HS-27A (cell line): ENCODE data around the gene NPY4R2.
"Not testable (repeated sequence)": the region's sequence is repeated elsewhere in the genome, so short reads cannot be mapped to it uniquely, and the experiment has no call there.

Experiments used
- DNase-seq: peaks from one replicate; pipeline ENCODE4 v3.0.0-alpha.2; 2012; ENCODE audit warnings: low read depth, missing footprints

NPY4R2 gene

DNA sequence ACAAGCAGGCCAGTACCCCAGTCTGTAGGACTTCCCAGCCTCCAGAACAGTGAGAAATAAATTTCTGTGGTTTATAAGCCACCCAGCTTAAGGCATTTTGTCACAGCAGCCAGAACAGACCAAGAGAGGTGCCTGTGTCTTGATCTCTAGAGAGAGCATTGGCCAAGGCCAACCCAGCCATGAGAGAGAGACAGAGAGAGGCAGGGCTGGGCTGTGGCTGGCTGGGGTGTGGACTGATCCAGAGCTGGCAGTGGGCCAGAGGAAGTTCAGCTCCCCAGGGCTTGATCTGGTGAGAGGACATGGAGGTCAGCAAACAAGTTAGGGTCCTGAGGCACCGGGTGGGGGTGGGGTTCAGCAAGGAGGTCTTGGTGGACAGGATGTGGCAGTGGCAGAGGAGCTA, 14.4 kb downstream of the NPY4R2 start:
- DNase-seq, result not testable (repeated sequence)

- DNase-seq, result not testable (repeated sequence)
Observed at GRCh38 chr10:47933462-47933861, 15.0 kb downstream of the NPY4R2 start.

DNA sequence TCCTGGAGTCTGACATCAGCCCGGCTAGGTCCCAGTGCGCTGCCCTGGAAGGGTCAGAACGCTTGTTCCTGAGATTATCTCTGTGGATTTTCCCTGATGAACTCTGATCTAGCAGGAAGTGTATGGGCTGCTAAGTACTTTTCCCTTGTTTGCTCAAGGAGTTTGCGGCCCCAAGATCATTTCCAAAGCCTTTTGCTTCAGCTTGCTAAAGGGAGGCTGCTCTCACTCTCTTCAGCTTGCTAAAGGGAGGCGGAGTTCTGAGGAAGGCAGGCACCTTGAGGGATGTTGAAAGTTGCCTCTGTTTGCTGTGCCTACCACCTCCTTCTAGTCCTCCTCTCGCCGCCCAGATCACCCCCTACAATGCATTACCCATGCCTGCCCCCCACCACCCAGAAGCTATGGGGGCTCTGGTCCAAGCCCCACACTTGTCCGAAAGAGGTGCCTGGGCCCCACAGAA, 18.3 kb downstream of the NPY4R2 start:
- not testable (repeated sequence) for DNase-seq

DNA sequence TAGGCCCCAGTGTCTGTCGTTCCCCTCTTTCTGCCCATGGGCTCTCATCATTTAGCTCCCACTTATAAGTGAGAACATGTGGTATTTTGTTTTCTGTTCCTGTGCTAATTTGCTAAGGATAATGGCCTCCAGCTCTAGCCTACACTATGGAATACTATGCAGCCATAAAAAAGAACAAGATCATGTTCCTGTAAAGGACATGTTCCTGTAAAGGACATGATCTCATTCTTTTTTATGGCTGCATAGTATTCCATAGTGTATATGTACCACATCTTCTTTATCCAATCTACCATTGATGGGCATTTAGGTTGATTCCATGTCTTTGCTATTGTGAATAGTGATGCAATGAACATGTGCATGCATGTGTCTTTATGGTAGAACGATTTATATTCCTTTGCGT, 19.2 kb downstream of the NPY4R2 start:
- not testable (repeated sequence) for DNase-seq

GRCh38 chr10:47940821-47941220, 22.4 kb downstream of the NPY4R2 start:
- not testable (repeated sequence) for DNase-seq

DNA sequence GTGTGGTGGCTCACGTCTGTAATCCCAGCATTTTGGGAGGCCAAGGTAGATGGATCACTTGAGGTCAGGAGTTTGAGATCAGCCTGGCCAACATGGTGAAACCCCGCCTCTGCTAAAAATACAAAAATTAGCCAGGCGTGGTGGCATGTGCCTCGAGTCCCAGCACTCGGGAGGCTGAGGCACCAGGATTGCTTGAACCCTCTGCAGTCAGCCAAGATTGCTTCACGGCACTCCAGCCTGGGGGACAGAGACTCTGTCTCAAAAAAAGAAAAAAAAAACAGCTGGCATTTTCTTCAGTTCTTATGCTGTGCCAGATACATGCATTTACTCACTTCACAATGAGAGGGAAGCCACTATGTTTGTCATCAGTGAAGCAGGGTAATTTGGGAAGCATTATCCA, 22.9 kb downstream of the NPY4R2 start:
- not testable (repeated sequence) for DNase-seq

- not testable (repeated sequence) for DNase-seq
Observed at GRCh38 chr10:47942351-47943019, 24.0 kb downstream of the NPY4R2 start.

- not testable (repeated sequence) for DNase-seq
Observed at GRCh38 chr10:47943328-47943727, 24.9 kb downstream of the NPY4R2 start.

- not testable (repeated sequence) for DNase-seq
Observed at GRCh38 chr10:47947424-47947823, 29.0 kb downstream of the NPY4R2 start.

DNA sequence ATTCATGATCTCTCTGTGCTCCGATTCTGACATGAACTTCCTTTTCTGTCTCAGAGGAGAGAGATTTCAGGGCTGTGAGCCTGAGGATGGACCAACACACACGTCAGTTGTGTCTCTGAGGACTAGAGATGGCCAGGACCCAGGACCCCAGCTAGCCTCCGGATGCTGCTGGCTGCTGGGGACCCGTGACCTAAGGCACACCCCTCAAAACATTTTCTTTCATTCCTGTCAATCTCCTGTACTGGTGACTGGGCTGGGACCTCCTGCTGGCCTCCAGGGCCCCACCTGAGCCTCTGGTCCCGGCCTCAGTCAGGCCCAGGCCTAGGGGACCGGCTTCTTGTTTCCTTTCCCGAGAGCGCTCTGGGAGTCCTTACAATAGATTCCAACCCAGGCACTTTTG, 38.7 kb downstream of the NPY4R2 start:
- DNase-seq, result not testable (repeated sequence)

GRCh38 chr10:47959677-47960076, 41.2 kb downstream of the NPY4R2 start:
- DNase-seq, result not testable (repeated sequence)

- not testable (repeated sequence) for DNase-seq
Observed at GRCh38 chr10:47960699-47961098, 42.2 kb downstream of the NPY4R2 start.

GRCh38 chr10:47962785-47963184, 44.3 kb downstream of the NPY4R2 start:
- DNase-seq, result not testable (repeated sequence)

DNA sequence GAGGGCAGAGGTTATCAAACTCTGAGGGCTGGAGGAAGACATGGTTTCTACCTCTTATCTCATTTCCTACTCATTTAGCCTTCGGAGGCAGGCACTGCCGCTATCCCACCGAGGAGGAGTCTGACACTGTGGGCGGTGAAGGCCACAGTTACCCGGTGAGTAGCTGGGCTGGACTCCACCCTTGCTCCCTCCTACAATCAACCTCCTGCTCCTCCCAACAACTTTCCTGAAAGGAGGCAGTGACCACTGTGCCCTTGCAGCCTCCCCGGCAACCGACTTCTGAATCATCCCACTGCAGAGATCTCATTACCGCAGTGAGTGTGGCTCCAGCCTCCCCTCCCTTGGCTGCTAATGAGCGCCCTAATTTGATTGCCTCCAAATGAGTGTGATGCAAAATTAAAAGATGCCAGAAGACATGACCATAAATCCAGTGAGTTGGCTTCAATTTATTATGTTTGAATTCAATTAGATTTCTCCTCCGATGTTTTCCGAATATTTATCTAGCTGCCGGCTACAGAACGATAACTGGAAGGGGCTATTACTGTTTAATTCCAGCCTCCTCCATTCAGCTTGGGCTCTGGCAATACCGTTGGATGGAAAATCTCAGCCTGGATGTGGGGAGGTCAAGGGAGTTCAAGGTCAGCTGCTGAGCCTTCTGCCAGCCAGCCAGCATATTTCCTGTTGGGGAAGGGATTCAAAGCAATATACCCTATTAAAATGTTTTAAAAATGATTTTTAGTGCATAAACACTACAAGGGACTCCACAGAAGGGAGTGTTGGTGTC, 46.0 kb downstream of the NPY4R2 start:
- not testable (repeated sequence) for DNase-seq

DNA sequence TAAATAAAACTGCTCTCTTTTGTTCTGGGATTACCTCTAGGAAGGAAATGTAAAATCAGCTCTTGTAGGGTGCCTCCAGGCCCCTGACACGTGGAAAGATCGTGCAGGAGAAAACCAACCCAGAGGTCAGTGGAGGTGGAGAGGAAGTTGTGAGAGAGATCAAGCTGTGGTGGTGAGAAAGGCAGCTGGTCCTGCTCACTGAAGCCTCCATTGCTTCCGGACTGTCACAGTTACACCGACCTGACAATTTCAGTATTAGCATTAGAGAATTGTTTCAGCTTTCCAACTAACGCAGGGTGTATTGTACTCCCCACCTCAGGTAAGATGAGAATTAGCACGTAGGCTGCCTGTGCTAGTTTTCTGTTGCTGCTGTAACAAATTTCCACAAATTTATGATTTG, 50.5 kb downstream of the NPY4R2 start:
- DNase-seq, result not testable (repeated sequence)

GRCh38 chr10:47970047-47970446, 51.6 kb downstream of the NPY4R2 start:
- DNase-seq, result not testable (repeated sequence)

GRCh38 chr10:47971598-47971997, 53.1 kb downstream of the NPY4R2 start:
- not testable (repeated sequence) for DNase-seq

- DNase-seq, result not testable (repeated sequence)
Observed at GRCh38 chr10:47972077-47972476, 53.6 kb downstream of the NPY4R2 start.
